OCI-LY1 (cell line): ENCODE results near the gene ENTPD1.

ENCODE experiments used
- EZH2 ChIP-seq: fragments of 200-600 bp; sonication (generic), shearing (Covaris generic); IDR thresholded peaks from 2 replicates; pipeline ENCODE4 v1.8.0; 2017; ENCODE audit warnings: borderline replicate concordance, mixed run types, mild to moderate bottlenecking, antibody characterized with exemption, low read length, moderate library complexity, mixed read lengths
- TF ChIP-seq, protein P1 (sequence below): fragments of 200-600 bp; sonication (generic), shearing (Covaris generic); IDR thresholded peaks from 2 replicates; pipeline ENCODE4 v1.5.1; 2017; ENCODE audit warnings: mild to moderate bottlenecking, antibody characterized with exemption, low read length, moderate library complexity, mixed read lengths

DNA sequence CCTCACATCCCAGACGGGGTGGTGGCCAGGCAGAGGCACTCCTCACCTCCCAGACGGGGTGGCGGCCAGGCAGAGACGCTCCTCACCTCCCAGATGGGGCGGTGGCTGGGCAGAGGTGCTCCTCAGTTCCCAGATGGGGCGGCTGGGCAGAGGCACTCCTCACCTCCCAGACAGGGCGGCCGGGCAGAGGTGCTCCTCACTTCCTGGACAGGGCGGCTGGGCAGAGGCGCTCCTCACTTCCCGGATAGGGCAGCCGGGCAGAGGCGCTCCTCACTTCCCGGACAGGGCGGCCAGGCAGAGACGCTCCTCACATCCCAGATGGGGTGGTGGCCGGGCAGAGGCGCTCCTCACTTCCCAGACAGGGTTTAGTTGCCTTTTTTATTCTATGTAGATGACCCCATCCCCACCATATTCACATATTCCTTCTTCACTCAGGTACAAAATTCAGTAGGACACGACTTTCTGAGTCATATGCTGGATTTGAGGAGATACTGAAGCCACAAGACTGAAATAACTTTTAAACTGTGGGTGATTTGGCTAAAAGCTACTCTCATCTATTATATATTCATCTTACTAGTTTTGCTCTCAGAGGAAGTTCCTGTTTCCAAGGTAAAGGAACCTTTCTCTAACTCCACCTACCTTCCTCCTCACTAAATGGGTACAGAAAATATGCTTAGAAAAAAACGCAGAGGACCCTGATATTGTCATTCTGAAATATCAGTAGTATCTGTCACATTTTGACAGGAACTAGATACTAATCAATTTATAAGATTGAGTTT lies 54.4 kb downstream of the ENTPD1 start:
- TF ChIP-seq, protein P1, sequence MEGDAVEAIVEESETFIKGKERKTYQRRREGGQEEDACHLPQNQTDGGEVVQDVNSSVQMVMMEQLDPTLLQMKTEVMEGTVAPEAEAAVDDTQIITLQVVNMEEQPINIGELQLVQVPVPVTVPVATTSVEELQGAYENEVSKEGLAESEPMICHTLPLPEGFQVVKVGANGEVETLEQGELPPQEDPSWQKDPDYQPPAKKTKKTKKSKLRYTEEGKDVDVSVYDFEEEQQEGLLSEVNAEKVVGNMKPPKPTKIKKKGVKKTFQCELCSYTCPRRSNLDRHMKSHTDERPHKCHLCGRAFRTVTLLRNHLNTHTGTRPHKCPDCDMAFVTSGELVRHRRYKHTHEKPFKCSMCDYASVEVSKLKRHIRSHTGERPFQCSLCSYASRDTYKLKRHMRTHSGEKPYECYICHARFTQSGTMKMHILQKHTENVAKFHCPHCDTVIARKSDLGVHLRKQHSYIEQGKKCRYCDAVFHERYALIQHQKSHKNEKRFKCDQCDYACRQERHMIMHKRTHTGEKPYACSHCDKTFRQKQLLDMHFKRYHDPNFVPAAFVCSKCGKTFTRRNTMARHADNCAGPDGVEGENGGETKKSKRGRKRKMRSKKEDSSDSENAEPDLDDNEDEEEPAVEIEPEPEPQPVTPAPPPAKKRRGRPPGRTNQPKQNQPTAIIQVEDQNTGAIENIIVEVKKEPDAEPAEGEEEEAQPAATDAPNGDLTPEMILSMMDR: no peak
- TF ChIP-seq EZH2: no peak
